SJSA1 (cell line): ENCODE results near the gene RTP3. TPM values are rescaled to one million over a fixed set of nuclear protein-coding genes. Genes with fewer than 3 reads are reported as not detected.

Experiments
- DNase-seq, 2 experiments: peaks; one replicate each; pipeline ENCODE4 v3.0.0-alpha.2; 2015 to 2020; ENCODE audit warnings: low spot score in 2 of 2, low read depth in 1 of 2
- H3K27ac ChIP-seq: fragments of 250-450 bp; sonication (Bioruptor Pico); 2 replicates; pipeline ENCODE4 v1.5.1; 2020; ENCODE audit warnings: mild to moderate bottlenecking, moderate library complexity
- H3K27me3 ChIP-seq: fragments of 250-450 bp; sonication (Bioruptor Pico); replicated peaks from 2 replicates; pipeline ENCODE4 v1.5.1; 2020; ENCODE audit warnings: mild to moderate bottlenecking, moderate library complexity
- H3K36me3 ChIP-seq: fragments of 250-450 bp; sonication (Bioruptor Pico); 2 replicates; pipeline ENCODE4 v1.5.1; 2020; ENCODE audit warnings: mild to moderate bottlenecking
- H3K4me1 ChIP-seq: fragments of 250-450 bp; sonication (Bioruptor Pico); replicated peaks from 2 replicates; pipeline ENCODE4 v1.6.1; 2021; ENCODE audit warnings: mild to moderate bottlenecking
- H3K4me3 ChIP-seq: fragments of 250-450 bp; sonication (Bioruptor Pico); 2 replicates; pipeline ENCODE4 v1.5.1; 2020; ENCODE audit warnings: mild to moderate bottlenecking
- H3K9me3 ChIP-seq: fragments of 250-450 bp; sonication (Bioruptor Pico); replicated peaks from 2 replicates; pipeline ENCODE4 v1.5.1; 2020; ENCODE audit warnings: mild to moderate bottlenecking
- total RNA-seq: library from RNA; depleted of rRNA; stranded (reverse); fragments of >200 nt; shearing (Covaris generic); gene quantifications from 2 replicates; pipeline ENCODE4 v1.2.3, GENCODE V29; 2014

Gene RTP3
- total RNA-seq, 1 experiment from 2014 or later = not detected

- Histone ChIP-seq H3K36me3 (no peaks in the 10 kb centered on the region), H3K4me3 (no peak overlapping the region), H3K9me3 (no peaks in the 10 kb centered on the region), H3K27me3 (no peaks in the 10 kb centered on the region), H3K4me1 (peaks cover 32% of the 10 kb centered on the region), H3K27ac (no peak overlapping the region)
- DNase-seq = no peak
Observed at GRCh38 chr3:46479021-46479420, 18.8 kb upstream of the RTP3 start.

- H3K4me3 ChIP-seq = no peak overlapping the region
- H3K9me3 ChIP-seq = no peaks in the 10 kb centered on the region
- H3K27ac ChIP-seq = no peak overlapping the region
- no peaks in the 10 kb centered on the region for H3K27me3 ChIP-seq
- H3K4me1 ChIP-seq = peaks cover 32% of the 10 kb centered on the region
- DNase-seq = no peak
- H3K36me3 ChIP-seq = no peaks in the 10 kb centered on the region
Observed at GRCh38 chr3:46479696-46480095, 18.1 kb upstream of the RTP3 start.

DNA sequence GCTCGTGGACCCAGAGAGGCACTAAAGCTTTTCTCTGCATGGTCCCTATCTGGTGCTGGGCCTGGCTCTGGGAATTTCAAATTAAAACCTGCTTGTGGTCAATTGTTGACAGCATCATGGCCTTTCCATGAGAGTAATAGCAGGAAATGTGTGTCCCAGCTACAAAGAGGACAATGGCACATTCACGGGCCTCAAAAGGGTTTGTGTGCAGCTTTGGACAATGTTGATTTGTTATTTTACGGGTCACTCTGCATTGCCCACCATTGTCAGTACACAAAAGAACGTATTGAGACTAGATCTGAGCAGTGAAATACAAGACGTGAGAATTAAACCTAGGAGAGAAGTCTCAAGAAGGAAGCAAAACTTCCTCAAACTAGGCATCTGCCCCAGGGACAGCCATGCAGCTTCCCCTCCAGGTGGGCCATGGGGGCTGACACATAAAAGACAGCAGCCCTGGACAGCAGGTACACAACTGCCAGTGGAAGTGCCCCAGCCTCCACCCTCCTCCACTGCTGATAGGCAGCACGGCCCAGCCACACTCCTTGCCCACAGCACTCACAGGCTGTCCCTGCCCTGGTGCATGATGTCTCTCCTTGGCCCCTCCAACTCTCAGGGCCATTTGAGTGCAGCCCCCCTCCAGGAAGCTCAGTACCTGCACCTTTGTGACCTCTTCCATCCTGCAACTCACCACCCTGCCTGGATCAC, 17.1 kb upstream of the RTP3 start:
- no peaks in the 10 kb centered on the region for H3K27me3 ChIP-seq
- no peaks in the 10 kb centered on the region for H3K36me3 ChIP-seq
- H3K9me3 ChIP-seq = no peaks in the 10 kb centered on the region
- no peak for DNase-seq
- no peak overlapping the region for H3K27ac ChIP-seq
- no peak overlapping the region for H3K4me3 ChIP-seq
- H3K4me1 ChIP-seq = peaks cover 32% of the 10 kb centered on the region

DNA sequence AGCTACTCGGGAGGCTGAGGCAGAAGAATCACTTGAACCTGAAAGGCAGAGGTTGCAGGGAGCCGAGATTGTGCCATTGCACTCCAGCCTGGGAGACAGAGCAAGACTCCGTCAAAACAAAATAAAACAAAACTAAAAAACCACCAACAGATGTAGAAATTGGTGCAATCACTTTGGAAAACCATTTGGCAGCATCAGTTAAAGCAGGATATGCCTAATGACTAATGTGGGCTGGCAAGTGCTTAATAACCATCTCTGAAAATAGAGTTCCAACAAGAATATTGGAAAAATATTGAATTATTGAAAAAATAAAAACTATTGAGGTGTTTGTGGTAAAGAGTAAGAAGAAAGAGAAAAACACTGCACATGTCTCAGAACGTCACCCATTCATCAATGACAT, 16.1 kb upstream of the RTP3 start:
- no peaks in the 10 kb centered on the region for H3K27me3 ChIP-seq
- no peak for DNase-seq
- H3K4me3 ChIP-seq = no peak overlapping the region
- H3K4me1 ChIP-seq = peaks cover 32% of the 10 kb centered on the region
- H3K27ac ChIP-seq = no peak overlapping the region
- no peaks in the 10 kb centered on the region for H3K36me3 ChIP-seq
- H3K9me3 ChIP-seq = no peaks in the 10 kb centered on the region

DNA sequence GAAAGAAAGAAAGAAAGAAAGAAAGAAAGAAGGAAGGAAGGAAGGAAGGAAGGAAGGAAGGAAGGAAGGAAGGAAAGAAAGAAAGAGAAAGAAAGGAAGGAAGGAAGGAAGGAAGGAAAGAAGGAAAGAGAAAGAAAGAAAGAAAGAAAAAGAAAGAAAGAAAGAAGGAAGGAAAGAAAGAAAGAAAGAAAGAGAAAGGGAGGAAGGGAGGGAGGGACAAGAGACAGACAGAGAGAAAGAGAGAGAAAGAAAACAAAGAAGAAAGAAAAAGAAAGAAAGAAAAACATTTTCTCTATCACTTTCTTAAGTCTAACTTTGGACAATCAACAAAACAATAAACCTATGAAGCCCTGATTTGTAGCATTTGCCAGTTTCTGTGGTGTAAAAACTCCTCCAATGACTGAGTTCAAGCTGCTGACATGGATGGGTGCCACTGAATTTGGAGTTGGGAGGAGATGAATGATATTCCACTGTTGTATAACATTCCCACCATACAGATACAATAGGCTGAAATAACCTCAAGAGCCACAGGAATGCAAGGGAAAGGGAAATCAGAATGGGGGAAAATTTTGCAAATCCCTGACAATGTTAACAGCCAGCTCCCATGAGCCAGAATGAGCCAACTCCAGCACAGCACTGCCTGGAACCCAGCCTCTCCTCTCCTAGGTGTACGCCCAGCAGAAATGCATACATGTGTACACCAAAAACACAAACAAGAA, 15.0 kb upstream of the RTP3 start:
- peak overlapping the region; percentile 39 for H3K27ac ChIP-seq
- DNase-seq = peak; percentile 67 to 87
- H3K4me1 ChIP-seq = peaks cover 32% of the 10 kb centered on the region
- H3K27me3 ChIP-seq = no peaks in the 10 kb centered on the region
- no peak overlapping the region for H3K4me3 ChIP-seq
- H3K9me3 ChIP-seq = no peaks in the 10 kb centered on the region
- H3K36me3 ChIP-seq = no peaks in the 10 kb centered on the region

DNA sequence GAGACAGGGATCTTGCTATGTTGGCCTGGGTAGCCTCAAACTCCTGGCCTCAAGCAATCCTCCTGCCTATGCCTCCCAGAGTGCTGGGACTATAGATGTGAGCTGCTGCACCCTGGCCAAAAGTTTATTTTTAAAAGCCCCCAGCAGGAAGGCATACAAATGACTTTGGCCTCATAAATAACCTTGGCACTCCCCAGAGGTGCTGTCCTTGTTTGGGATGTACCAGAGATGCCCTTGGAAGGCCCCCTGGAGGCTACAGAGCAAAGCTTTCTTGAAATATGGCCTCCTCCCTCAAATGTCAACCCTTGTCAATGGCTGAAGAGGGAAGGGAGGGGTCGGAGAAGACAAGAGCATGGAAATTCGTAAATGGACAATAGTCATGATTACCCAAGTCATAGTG, 14.0 kb upstream of the RTP3 start:
- no peaks in the 10 kb centered on the region for H3K9me3 ChIP-seq

GRCh38 chr3:46484388-46484787, 13.4 kb upstream of the RTP3 start:
- peaks cover 32% of the 10 kb centered on the region for H3K4me1 ChIP-seq
- H3K27ac ChIP-seq = no peak overlapping the region
- H3K36me3 ChIP-seq = no peaks in the 10 kb centered on the region
- H3K9me3 ChIP-seq = no peaks in the 10 kb centered on the region
- no peaks in the 10 kb centered on the region for H3K27me3 ChIP-seq
- DNase-seq = no peak
- H3K4me3 ChIP-seq = no peak overlapping the region

More for the DNA sequence above, 14.0 kb upstream of the RTP3 start:
- no peak overlapping the region for H3K27ac ChIP-seq
- no peak overlapping the region for H3K4me3 ChIP-seq
- no peak for DNase-seq
- peaks cover 32% of the 10 kb centered on the region for H3K4me1 ChIP-seq
- H3K36me3 ChIP-seq = no peaks in the 10 kb centered on the region
- no peaks in the 10 kb centered on the region for H3K27me3 ChIP-seq

DNA sequence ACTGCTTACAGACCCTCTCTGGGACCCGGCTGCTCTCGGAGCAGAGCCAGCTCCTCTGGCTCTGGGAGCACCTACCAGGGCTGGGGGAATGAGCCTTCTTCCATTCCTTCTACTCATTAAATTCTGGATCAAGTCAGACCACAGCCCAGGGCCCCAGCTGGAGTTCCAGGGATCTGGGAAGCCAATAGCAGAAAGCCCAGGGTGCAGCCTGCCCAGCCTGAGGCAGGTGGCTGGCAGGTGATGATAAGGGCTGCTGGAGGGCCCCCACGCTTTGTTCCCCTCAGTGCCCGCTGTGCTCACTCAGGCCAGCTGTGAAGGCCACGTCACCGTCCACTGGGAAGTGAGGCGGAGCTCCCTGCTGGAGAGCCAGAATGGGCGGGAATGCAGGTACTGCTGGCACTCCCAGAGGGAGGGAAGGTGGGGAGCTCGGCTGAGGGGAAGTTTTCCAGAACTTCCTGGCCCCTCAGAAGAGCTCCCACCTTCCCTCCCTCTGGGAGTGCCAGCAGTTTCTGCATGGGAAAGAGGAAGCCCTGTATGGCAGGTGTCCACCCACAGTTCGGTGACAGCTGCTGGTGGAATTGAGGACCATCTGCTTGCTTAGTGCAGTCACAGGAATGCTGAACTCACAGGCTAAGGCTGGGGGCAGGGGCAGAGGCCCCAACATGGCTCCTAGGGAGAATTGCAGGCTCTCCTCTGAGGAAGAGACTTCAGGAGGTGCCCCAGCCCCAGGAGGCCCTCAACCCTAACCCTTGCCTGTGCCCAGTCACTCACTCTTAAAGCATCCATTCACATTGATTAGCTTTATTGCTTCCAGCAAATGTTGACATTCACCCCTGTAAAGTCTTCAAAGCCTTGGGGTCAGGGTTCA, 12.6 kb upstream of the RTP3 start:
- H3K4me3 ChIP-seq = no peak overlapping the region
- no peaks in the 10 kb centered on the region for H3K27me3 ChIP-seq
- no peaks in the 10 kb centered on the region for H3K36me3 ChIP-seq
- no peak for DNase-seq
- H3K27ac ChIP-seq = no peak overlapping the region
- H3K9me3 ChIP-seq = no peaks in the 10 kb centered on the region
- peaks cover 32% of the 10 kb centered on the region for H3K4me1 ChIP-seq

DNA sequence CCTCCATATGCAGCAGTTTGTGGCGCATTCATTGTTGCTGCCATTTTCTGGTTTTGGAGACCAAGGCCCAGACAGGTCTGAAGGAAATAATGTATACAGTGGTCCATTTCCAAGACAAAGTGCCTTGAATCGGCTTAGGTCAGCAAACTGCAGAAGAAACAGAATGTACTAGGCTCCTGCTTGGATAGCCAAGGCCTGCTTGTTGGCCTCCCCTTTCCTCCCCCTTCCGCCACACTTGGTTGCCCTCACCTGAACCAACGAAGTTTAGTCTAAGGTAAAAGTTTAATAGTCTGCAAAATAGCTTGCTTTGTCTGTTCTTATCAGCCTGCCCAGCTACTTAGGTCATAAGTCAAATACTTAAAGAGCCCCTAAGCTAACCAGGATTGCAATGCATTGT, 12.0 kb upstream of the RTP3 start:
- DNase-seq = no peak
- H3K27ac ChIP-seq = no peak overlapping the region
- H3K4me1 ChIP-seq = peaks cover 32% of the 10 kb centered on the region
- no peaks in the 10 kb centered on the region for H3K27me3 ChIP-seq
- no peaks in the 10 kb centered on the region for H3K9me3 ChIP-seq
- H3K36me3 ChIP-seq = no peaks in the 10 kb centered on the region
- no peak overlapping the region for H3K4me3 ChIP-seq

DNA sequence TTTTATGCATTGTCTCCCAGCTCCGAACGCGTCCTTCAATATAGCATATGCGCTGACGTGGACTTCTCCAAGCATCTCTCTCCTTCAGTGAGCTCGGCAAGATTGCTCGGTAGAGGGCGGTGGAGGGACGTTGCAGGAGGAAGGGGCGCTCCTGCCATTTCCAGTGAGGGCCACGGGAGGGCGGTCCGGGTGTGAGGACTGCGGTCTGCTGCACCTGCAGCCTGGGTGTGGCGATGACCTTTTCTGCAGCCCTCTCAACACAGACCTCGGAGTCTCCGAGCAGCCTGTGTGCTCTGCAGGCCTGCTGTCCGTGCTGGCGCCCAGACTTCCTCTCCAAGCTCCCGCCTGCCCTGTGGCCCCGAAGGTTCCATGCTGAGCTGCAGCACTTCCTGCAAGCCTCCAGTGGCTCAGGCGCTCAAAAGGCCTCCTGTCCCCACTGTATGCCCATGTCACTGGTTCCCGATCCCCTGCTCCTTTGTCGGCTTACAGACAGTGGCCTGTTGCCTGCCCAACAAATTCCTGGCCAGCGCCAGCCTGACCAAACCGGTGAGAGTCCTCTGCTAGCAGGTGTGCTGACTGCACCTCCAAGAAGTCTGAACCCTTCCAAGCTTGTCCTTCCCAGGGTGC, 8.9 kb upstream of the RTP3 start:
- Histone ChIP-seq H3K4me3 (no peak overlapping the region), H3K4me1 (peaks cover 15% of the 10 kb centered on the region), H3K9me3 (no peaks in the 10 kb centered on the region), H3K27me3 (no peaks in the 10 kb centered on the region), H3K27ac (no peak overlapping the region), H3K36me3 (no peaks in the 10 kb centered on the region)
- DNase-seq = no peak

- no peaks in the 10 kb centered on the region for H3K27me3 ChIP-seq
Observed at GRCh38 chr3:46489381-46489780, 8.4 kb upstream of the RTP3 start.

DNA sequence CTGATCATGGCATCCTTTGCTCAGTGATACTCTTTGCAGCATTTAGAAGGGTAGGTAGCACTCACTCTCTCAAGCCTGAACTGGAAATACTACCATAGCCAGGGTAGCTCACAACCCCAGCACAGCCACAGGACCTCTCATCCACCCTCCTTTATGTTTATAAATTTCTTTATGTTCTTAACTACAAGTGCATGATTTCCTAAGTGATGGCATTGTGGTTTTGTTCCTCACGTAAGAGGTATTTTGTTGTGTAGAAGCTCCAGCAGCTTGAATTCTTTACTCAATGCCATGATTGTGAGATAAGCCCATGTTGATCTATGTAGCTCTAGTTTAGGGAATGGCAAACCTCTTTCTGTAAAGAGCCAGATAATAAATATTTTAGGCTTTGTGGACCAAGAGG, 7.9 kb upstream of the RTP3 start:
- Histone ChIP-seq H3K27ac (peak overlapping the region; percentile 55; the same call in 1 of the 2 replicates), H3K4me3 (no peak overlapping the region), H3K36me3 (no peaks in the 10 kb centered on the region), H3K27me3 (no peaks in the 10 kb centered on the region), H3K9me3 (no peaks in the 10 kb centered on the region), H3K4me1 (peaks cover 15% of the 10 kb centered on the region)
- peak in 1 of 2 experiments; percentile 55 for DNase-seq

More at GRCh38 chr3:46489381-46489780, 8.4 kb upstream of the RTP3 start:
- DNase-seq = no peak
- H3K4me1 ChIP-seq = peaks cover 15% of the 10 kb centered on the region
- H3K27ac ChIP-seq = no peak overlapping the region
- no peaks in the 10 kb centered on the region for H3K9me3 ChIP-seq
- H3K4me3 ChIP-seq = no peak overlapping the region
- no peaks in the 10 kb centered on the region for H3K36me3 ChIP-seq

DNA sequence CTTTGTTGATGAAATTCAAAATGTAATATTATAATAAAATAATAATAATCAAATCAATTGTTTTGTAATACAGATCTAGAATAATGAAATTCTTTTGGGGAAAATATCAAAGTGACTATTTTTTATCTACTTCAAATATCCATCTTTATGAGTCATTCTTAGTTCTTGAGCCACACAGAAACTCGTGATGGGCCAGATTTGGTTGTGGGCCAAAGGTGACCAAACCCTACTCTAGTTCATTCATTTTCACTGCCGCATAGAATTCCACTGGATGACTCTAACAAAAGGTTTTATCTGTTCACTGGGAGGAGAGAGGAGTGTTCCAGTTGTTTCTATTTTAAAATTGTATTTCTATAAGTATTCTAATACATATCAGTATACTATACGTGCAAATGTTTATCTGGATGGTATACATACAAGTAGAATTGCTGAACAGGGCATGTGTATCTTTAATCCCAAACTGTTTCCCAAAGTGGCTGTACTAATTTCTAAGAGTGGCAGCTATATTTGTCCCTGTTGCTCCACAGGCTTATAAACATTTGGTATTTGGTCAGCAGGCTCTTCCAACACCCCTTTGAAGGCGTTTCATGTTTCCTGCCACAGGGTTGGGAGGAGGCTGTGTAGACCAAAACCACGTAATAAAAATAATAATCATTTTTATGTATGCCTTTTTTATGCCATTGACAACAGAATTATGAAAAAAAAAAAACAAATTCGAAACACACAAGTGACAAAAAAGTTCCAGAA, 7.3 kb upstream of the RTP3 start:
- H3K4me3 ChIP-seq = no peak overlapping the region
- no peaks in the 10 kb centered on the region for H3K27me3 ChIP-seq
- H3K9me3 ChIP-seq = no peaks in the 10 kb centered on the region
- H3K4me1 ChIP-seq = peaks cover 15% of the 10 kb centered on the region
- H3K27ac ChIP-seq = peak overlapping the region; percentile 55; the same call in 1 of the 2 replicates
- no peaks in the 10 kb centered on the region for H3K36me3 ChIP-seq
- DNase-seq = no peak
